Fibroblast of mammary gland (primary cell): ENCODE results near the gene TASOR2.

Experiments used
- DNase-seq: peaks from one replicate; pipeline ENCODE4 v3.0.0-alpha.2; 2010; ENCODE audit warnings: low read depth
- H3K4me3 ChIP-seq: 2 replicates; pipeline ENCODE4 v1.5.1; 2011; ENCODE audit warnings: low read depth, mild to moderate bottlenecking, low read length, moderate library complexity; ENCODE audit not compliant: control insufficient read depth
- CTCF ChIP-seq: conservative IDR thresholded peaks from 2 replicates; pipeline ENCODE4 v1.5.1; 2011; ENCODE audit warnings: low read depth, low read length, inconsistent platforms; ENCODE audit not compliant: control insufficient read depth, insufficient read depth

Gene TASOR2

GRCh38 chr10:5697342-5697741 lies 12.7 kb downstream of the TASOR2 start:
- no peak overlapping the region for H3K4me3 ChIP-seq
- no peak for TF ChIP-seq CTCF
- DNase-seq: no peak

- TF ChIP-seq CTCF: no peak
- no peak for DNase-seq
- H3K4me3 ChIP-seq: no peak overlapping the region
Measured at GRCh38 chr10:5698062-5698461, 13.4 kb downstream of the TASOR2 start.

- DNase-seq: no peak
- no peak overlapping the region for H3K4me3 ChIP-seq
- TF ChIP-seq CTCF: no peak
Measured at GRCh38 chr10:5708356-5708755, 23.7 kb downstream of the TASOR2 start.

- DNase-seq: no peak
- no peak overlapping the region for H3K4me3 ChIP-seq
- no peak for TF ChIP-seq CTCF
Measured at GRCh38 chr10:5709865-5710264, 25.2 kb downstream of the TASOR2 start.

- no peak overlapping the region for H3K4me3 ChIP-seq
- no peak for TF ChIP-seq CTCF
- no peak for DNase-seq
Measured at GRCh38 chr10:5710859-5711258, 26.2 kb downstream of the TASOR2 start.

- no peak for DNase-seq
- no peak for TF ChIP-seq CTCF
- no peak overlapping the region for H3K4me3 ChIP-seq
Measured at GRCh38 chr10:5711642-5712041, 27.0 kb downstream of the TASOR2 start.

- no peak for DNase-seq
- no peak overlapping the region for H3K4me3 ChIP-seq
- no peak for TF ChIP-seq CTCF
Measured at GRCh38 chr10:5719546-5719945, 34.9 kb downstream of the TASOR2 start.
